ENCODE measurements around the gene ALLC. TPM values are rescaled to one million over a fixed set of nuclear protein-coding genes. Genes with fewer than 3 reads are reported as not detected.

Gene ALLC
- polyA plus RNA-seq, 1 of the 3 experiments (the other 2 are of a cell fraction): not detected

GRCh38 chr2:3743951-3744555 lies 86.1 kb downstream of the ALLC start:
- Histone ChIP-seq H4K20me1 (ENCODE audit: insufficient read depth) (no peaks in the 10 kb centered on the region), H3K4me2 (no peak overlapping the region), H3K9ac (no peak overlapping the region), H3K4me1 (ENCODE audit: control insufficient read depth in 1 of 2, insufficient read depth in 2 of 2, low read depth in 1 of 2, low read length in 1 of 2) (no peaks in the 10 kb centered on the region), H3K36me3 (replicated peaks in 1 of 2; ENCODE audit: control insufficient read depth in 1 of 2, insufficient read depth in 2 of 2, low read length in 1 of 2) (no peaks in the 10 kb centered on the region), H3K79me2 (ENCODE audit: insufficient read depth) (no peaks in the 10 kb centered on the region), H3K27ac (ENCODE audit: low read depth in 2 of 2, low read length in 1 of 2) (no peak overlapping the region), H3K9me3 (no peaks in the 10 kb centered on the region), H3F3A (replicated peaks; ENCODE audit: insufficient read depth) (no peaks in the 10 kb centered on the region), H2AFZ (ENCODE audit: low read depth) (no peak overlapping the region), H3K27me3 (ENCODE audit: insufficient read depth) (no peaks in the 10 kb centered on the region), H3K4me3 (ENCODE audit: low read depth in 2 of 2, low read length in 1 of 2) (no peak overlapping the region), H3K9me2 (no peaks in the 10 kb centered on the region)
- no peak for DNase-seq
- 46% methylated on average over 12 of the region's 12 CpGs for WGBS (ENCODE audit: low lambda C conversion rate)
- ChIA-PET POLR2A (no interaction called here), CTCF (interaction anchor here (1.2 to 11.1 kb wide), 3 partner anchors 15 to 25 kb away, joined by 3 to 70 read pairs (median 12); no protein-coding TSS in a partner anchor)
- TF ChIP-seq NFIC (IDR thresholded peaks at IDR 0.05; ENCODE audit: borderline replicate concordance) (no peak), NRF1 (IDR thresholded peaks at IDR 0.05; ENCODE audit: low read depth, low read length) (no peak), GABPA (IDR thresholded peaks at IDR 0.05; ENCODE audit: low read depth) (no peak), RAD21 (IDR thresholded peaks at IDR 0.05; ENCODE audit: low read length) (no peak), EP300 (IDR thresholded peaks at IDR 0.05; ENCODE audit: borderline replicate concordance in 1 of 2, low read depth in 1 of 2, low read length in 1 of 2) (no peak), MEF2A (IDR thresholded peaks at IDR 0.05; ENCODE audit: borderline replicate concordance, low read depth) (no peak), ZBTB33 (IDR thresholded peaks at IDR 0.05; ENCODE audit: borderline replicate concordance, low read depth) (no peak), USF2 (IDR thresholded peaks at IDR 0.05; ENCODE audit: borderline replicate concordance, low read depth, low read length) (no peak), USF1 (IDR thresholded peaks at IDR 0.05; ENCODE audit: borderline replicate concordance, low read depth) (no peak), PBX3 (IDR thresholded peaks at IDR 0.05) (no peak)

GRCh38 chr2:3745920-3746319 lies 87.9 kb downstream of the ALLC start:
- H3K27ac ChIP-seq (ENCODE audit: low read depth in 2 of 2, low read length in 1 of 2): no peak overlapping the region
- H3K4me3 ChIP-seq (ENCODE audit: low read depth in 2 of 2, low read length in 1 of 2): no peak overlapping the region
- ChIA-PET POLR2A (no interaction called here), CTCF (interaction anchor here (0.7 to 11.1 kb wide), 4 partner anchors 17 to 93 kb away, joined by 3 to 70 read pairs (median 6); no protein-coding TSS in a partner anchor)
- no peaks in the 10 kb centered on the region for H3K79me2 ChIP-seq (ENCODE audit: insufficient read depth)
- H4K20me1 ChIP-seq (ENCODE audit: insufficient read depth): no peaks in the 10 kb centered on the region
- peak; percentile 49 for DNase-seq
- no peaks in the 10 kb centered on the region for H3K9me3 ChIP-seq
- no peak overlapping the region for H3K9ac ChIP-seq
- no peaks in the 10 kb centered on the region for H3K4me1 ChIP-seq (ENCODE audit: control insufficient read depth in 1 of 2, insufficient read depth in 2 of 2, low read depth in 1 of 2, low read length in 1 of 2)
- H2AFZ ChIP-seq (ENCODE audit: low read depth): no peak overlapping the region
- WGBS (ENCODE audit: low lambda C conversion rate): 50% methylated on average over 12 of the region's 12 CpGs
- H3K4me2 ChIP-seq: no peak overlapping the region
- no peaks in the 10 kb centered on the region for H3F3A ChIP-seq (replicated peaks; ENCODE audit: insufficient read depth)
- H3K9me2 ChIP-seq: no peaks in the 10 kb centered on the region
- no peaks in the 10 kb centered on the region for H3K36me3 ChIP-seq (replicated peaks in 1 of 2; ENCODE audit: control insufficient read depth in 1 of 2, insufficient read depth in 2 of 2, low read length in 1 of 2)
- no peaks in the 10 kb centered on the region for H3K27me3 ChIP-seq (ENCODE audit: insufficient read depth)
- TF ChIP-seq RAD21 (IDR thresholded peaks at IDR 0.05; ENCODE audit: low read length): no peak
- no peak for TF ChIP-seq EZH2phosphoT487 (IDR thresholded peaks at IDR 0.05; ENCODE audit: borderline replicate concordance, low read depth)
